H1 (cell line): ENCODE results near the gene RCAN2. TPM values are rescaled to one million over a fixed set of nuclear protein-coding genes. Genes with fewer than 3 reads are reported as not detected.

ENCODE experiments used
- ATF2 ChIP-seq: IDR thresholded peaks from 2 replicates; pipeline ENCODE4 v1.6.1; 2012; ENCODE audit warnings: low read length, inconsistent platforms
- ATF3 ChIP-seq: IDR thresholded peaks from 2 replicates; pipeline ENCODE4 v1.6.1; 2011; ENCODE audit warnings: low read depth, mild to moderate bottlenecking, low read length; ENCODE audit not compliant: insufficient read depth
- CTCF ChIP-seq, 3 experiments: IDR thresholded peaks; 1 replicate in 2 of 3; 2 replicates in 1 of 3; pipeline versions ENCODE4 v1.5.1 to v1.6.1; 2011; ENCODE audit warnings: low read length in 3 of 3, mild to moderate bottlenecking in 3 of 3, inconsistent platforms in 2 of 3, low read depth in 1 of 3, moderate library complexity in 1 of 3; ENCODE audit not compliant: insufficient read depth in 1 of 3; ENCODE audit errors: control extremely low read depth in 1 of 3
- EGR1 ChIP-seq: IDR thresholded peaks from 2 replicates; pipeline ENCODE4 v1.6.1; 2011; ENCODE audit warnings: low read depth, low read length, borderline replicate concordance
- EP300 ChIP-seq, 2 experiments: IDR thresholded peaks; 1 replicate in 1 of 2; 2 replicates in 1 of 2; pipeline ENCODE4 v1.6.1; 2011 to 2012; ENCODE audit warnings: low read depth in 2 of 2, low read length in 2 of 2, mild to moderate bottlenecking in 2 of 2, borderline replicate concordance in 1 of 2, inconsistent platforms in 1 of 2, moderate library complexity in 1 of 2
- GABPA ChIP-seq: IDR thresholded peaks from 2 replicates; pipeline ENCODE4 v1.6.1; 2011; ENCODE audit warnings: mild to moderate bottlenecking, low read length, moderate library complexity, borderline replicate concordance; ENCODE audit not compliant: insufficient read depth
- KDM4A ChIP-seq: IDR thresholded peaks from one replicate; pipeline ENCODE4 v1.7.1; 2012; ENCODE audit warnings: low read depth, mild to moderate bottlenecking, moderate library complexity, low read length, inconsistent platforms; ENCODE audit not compliant: severe bottlenecking
- MAX ChIP-seq: IDR thresholded peaks from 2 replicates; pipeline ENCODE4 v1.6.1; 2012; ENCODE audit warnings: inconsistent platforms
- NRF1 ChIP-seq: IDR thresholded peaks from 2 replicates; pipeline ENCODE4 v1.6.1; 2011; ENCODE audit warnings: mild to moderate bottlenecking, low read depth, low read length, improper control_type of control experiment
- POLR2A ChIP-seq, 2 experiments: IDR thresholded peaks; 1 replicate in 1 of 2; 2 replicates in 1 of 2; pipeline ENCODE4 v1.6.1; 2011; ENCODE audit warnings: low read depth in 2 of 2, low read length in 2 of 2, mild to moderate bottlenecking in 2 of 2; ENCODE audit errors: control extremely low read depth in 1 of 2
- POLR2AphosphoS5 ChIP-seq: IDR thresholded peaks from 2 replicates; pipeline ENCODE4 v1.6.1; 2011; ENCODE audit warnings: low read depth, low read length
- POU5F1 ChIP-seq: IDR thresholded peaks from 2 replicates; pipeline ENCODE4 v1.6.1; 2011; ENCODE audit warnings: low read depth, mild to moderate bottlenecking, low read length, moderate library complexity
- RBBP5 ChIP-seq: IDR thresholded peaks from 2 replicates; pipeline ENCODE4 v1.7.1; 2012; ENCODE audit warnings: low read depth, mild to moderate bottlenecking, inconsistent platforms, low read length, moderate library complexity, borderline replicate concordance
- SIRT6 ChIP-seq: IDR thresholded peaks from one replicate; pipeline ENCODE4 v1.7.1; 2012; ENCODE audit warnings: low read length, inconsistent platforms
- SP1 ChIP-seq: IDR thresholded peaks from 2 replicates; pipeline ENCODE4 v1.6.1; 2011; ENCODE audit warnings: low read depth, low read length
- TAF1 ChIP-seq: IDR thresholded peaks from 2 replicates; pipeline ENCODE4 v1.6.1; 2011; ENCODE audit warnings: mild to moderate bottlenecking, low read depth, low read length
- TBP ChIP-seq: IDR thresholded peaks from 2 replicates; pipeline ENCODE4 v1.6.1; 2011; ENCODE audit warnings: low read depth, low read length, improper control_type of control experiment
- USF2 ChIP-seq: IDR thresholded peaks from 2 replicates; pipeline ENCODE4 v1.6.1; 2011; ENCODE audit warnings: low read length, improper control_type of control experiment
- polyA plus RNA-seq, 7 experiments: library from polyadenylated mRNA; depleted of rRNA in 3 of 7; stranded (reverse) in 5 of 7; unstranded in 2 of 7; fragments of >200 nt in 5 of 7; fragments of 200-250 nt in 2 of 7; gene quantifications; 1 replicate in 5 of 7; 2 replicates in 1 of 7; 4 replicates in 1 of 7; pipeline versions ENCODE4 v1.2.1 to v1.2.3, GENCODE V29; 2011 to 2013; ENCODE audit warnings: missing spikeins in 2 of 7, mixed read lengths in 2 of 7
- total RNA-seq: library from RNA; stranded (reverse); fragmentation: NEBNext Ultra II Directional; extraction: Animal tissue kit (Norgen Biotek cat#: 25700); gene quantifications from 2 replicates; pipeline ENCODE4 v1.2.1, GENCODE V29; 2021

Gene RCAN2
- total and polyA plus RNA-seq, 2 of the 8 experiments (the other 6 are each of a cell fraction or from before 2014, with no cell fraction given), result 5.0 to 8.5 TPM

- TF ChIP-seq POLR2AphosphoS5 (no peak), EGR1 (peak; percentile 81; the same call in 1 of the 2 replicates), RBBP5 (peak; percentile 4; the same call in 1 of the 2 replicates), KDM4A (no peak), EP300 (IDR thresholded peaks at IDR 0.05; ENCODE audit: borderline replicate concordance in 1 of 2, low read depth in 2 of 2, low read length in 2 of 2) (no peak), TBP (no peak), GABPA (no peak), NRF1 (no peak), ATF3 (no peak), POU5F1 (no peak), POLR2A (IDR thresholded peaks at IDR 0.05; ENCODE audit: control extremely low read depth in 1 of 2, low read depth in 2 of 2, low read length in 2 of 2) (no peak), CTCF (IDR thresholded peaks at IDR 0.05; ENCODE audit: control extremely low read depth in 1 of 3, insufficient read depth in 1 of 3, low read depth in 1 of 3, low read length in 3 of 3) (peak; percentile 45 to 47 (median 47)), SP1 (no peak), SIRT6 (no peak), MAX (0 out of 2 replicates have a peak, but pooled peaks have one; percentile 9), ATF2 (no peak), TAF1 (no peak), USF2 (no peak)
These were observed 636 bp downstream of the RCAN2 start (continued) for GRCh38 chr6:46490425-46491200.
